ENCODE measurements around the gene IGSF9B.

Gene IGSF9B

DNA sequence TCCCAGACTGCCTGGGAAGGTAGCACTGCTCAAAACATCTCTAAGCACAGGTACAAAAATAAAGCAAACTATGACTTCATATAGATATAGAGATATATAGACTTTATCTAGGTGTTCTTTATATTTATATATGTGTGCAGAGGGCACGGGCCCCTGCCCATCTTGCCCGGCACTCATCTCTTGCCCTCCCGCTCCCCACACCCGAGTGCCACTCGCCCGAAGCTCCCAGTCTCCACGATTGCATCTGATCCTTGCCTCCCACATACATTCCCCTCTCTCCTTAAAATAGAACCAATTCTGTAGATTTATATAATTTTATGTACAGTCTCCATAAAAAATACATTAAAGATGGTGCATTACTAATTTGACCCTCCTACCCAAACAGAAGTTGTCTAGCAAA is 55.5 kb downstream of the IGSF9B start:
- DNase-seq (ENCODE audit: low read depth): no peak

DNA sequence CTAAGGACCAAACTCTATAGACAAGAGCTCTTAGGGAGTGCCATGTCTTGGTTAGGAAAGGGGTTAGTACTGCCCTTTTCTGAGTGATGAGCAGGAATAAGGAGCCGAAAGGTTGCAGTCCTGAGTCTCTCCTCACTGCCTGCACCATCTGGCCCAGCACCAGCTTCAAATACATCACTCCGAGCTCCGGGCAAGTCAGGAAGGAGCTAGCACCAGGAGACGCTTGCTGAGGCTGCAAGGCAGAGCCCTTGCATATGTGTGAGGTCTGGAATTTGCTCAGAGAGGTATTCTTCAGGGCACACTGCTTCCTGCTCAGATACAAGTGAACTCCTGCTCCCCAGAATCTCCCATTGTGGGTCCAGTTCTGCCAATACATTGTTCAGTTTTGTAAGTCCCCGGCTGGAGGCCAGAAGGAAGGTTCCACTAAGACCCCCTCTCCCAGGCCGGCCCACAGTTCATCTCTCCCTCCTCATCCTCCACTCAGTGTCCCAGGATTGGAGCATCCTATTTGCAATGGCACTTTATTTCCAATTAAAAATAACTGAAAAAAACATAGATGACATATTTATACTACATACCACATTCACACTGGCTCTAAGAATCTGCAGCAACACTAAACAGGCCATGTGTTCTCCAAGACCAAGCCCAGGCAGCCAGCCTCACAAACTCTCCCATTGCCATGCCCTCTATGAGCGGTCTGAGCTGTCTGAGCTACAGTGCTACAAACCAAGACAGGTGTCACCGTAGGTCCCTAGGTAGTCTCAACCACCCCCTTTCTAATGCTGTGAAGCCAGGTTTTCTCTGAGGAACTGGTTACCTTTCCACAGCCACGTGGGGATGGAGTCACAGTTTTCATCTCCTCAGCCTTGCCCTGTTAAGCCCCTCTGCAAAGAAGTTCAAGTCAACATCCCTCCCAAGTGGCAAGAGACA is 56.3 kb downstream of the IGSF9B start:
- DNase-seq (ENCODE audit: low read depth): no peak

DNA sequence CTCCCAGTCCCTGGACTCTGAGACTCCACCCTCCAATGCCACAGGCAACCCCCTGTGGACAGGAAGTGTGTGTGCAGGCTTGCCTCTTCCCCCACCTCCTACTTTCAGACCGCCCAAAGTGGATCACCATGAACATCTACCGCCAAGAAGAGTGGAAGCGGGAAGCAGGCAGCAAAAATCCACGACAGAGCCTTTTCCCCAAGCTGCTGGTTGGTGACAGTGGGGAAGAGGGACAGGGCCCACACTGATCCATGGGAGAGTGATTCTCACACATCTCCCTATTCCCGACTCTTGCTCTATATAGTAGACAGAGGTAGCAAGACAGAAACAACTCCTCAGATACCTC is 58.0 kb downstream of the IGSF9B start:
- DNase-seq (ENCODE audit: low read depth): no peak

DNA sequence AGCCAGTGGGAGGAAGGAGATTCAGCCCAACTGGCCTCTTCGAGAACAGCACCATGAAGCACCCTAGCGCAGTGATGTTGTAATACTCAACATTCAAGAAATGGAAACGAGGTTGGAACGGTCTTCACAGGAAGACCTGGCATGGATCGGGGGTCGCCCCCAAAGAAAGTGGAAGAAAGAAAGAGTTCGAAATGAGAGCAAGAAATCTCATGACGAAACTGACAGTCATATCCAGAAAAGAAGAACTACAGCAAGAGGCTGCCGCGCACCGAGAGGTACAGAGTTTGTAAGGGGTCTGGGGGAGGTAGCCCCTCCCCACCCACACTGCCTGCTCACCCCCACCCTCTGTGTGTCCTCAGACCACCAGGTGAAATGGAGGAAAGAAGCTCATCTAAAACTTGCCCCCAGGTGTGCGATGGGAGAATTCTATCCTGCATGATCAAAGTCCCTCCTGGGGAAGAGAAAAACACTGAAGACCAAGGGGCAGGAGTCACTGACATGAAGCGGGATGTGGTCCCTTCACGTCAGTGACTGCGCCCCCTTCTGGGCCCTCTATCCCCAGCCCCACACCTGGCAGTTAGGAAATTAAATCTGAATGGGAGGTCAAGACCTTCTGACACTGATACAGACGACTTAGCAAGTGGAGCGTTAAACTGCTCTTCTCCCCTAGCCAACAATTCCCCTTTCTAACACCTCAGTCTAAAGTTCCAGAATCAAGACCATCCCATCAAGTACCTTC is 58.6 kb downstream of the IGSF9B start:
- DNase-seq (ENCODE audit: low read depth): no peak

DNA sequence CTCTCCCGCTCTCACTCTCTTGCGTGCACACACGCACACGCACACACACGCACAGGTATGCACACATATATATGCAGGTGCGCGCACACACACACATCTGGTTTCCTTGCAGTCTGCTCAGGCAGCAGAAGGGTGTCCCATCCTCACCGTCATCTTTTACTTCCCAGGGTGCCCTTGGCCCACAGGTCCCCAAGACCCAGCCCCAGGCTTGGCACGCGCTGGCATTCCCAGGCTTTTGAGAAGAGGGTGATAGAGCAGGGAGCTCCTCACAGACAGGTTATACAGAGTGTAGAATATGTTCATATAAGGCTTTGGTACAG is 59.5 kb downstream of the IGSF9B start:
- DNase-seq (ENCODE audit: low read depth): no peak

DNA sequence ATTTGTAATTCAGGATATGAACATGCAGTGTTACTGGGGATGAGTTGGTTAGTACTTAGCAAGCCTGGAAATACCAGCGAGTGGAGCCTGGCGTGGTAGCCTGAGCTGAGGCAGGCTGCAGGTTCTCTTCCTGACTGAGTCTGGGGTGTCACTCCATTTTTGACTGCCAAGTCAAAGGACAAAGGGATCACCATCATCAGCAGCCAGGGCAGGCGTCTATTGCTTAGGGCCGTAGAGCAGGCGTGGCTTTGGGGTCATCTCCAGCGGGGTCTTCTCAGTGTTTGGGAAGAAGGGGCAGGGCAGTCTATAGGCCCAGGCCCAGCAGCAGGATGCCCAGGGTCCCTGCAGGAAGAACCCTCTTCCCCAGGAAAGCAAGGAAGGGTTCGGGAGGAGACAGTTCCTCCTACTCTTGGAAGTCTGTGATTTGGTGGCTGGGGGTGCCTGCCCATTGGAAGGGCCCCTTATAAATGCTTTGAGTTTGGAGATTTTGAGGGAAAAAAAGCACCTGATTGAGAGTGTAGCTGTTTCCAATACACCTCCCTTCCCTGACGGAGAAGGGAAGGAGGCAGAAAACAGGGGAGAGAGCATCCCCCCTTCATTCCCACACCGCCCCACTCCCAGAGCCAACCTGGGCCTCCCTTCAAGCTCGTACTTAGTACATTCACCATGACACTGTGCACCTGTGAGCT is 60.0 kb downstream of the IGSF9B start:
- no peak for DNase-seq (ENCODE audit: low read depth)

DNA sequence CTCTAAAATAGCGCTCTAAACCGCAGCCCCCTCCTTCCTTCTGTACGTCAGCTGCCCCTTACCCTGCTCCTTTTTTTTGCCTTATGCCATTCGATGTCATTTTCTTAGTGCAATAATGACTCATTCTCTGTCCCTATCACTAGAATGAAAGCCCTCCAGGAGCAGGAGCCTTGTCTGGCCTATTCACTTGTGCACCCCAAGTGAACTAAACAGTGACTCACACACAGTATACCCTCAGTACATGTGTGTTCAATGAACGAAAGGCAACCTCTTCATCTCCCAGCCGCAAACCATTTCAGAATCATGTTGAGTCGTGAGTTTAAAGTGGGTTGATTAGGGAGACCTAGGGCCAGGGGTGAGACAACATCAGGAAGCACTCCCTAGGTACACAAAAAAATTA is 60.7 kb downstream of the IGSF9B start:
- no peak for DNase-seq (ENCODE audit: low read depth)

DNA sequence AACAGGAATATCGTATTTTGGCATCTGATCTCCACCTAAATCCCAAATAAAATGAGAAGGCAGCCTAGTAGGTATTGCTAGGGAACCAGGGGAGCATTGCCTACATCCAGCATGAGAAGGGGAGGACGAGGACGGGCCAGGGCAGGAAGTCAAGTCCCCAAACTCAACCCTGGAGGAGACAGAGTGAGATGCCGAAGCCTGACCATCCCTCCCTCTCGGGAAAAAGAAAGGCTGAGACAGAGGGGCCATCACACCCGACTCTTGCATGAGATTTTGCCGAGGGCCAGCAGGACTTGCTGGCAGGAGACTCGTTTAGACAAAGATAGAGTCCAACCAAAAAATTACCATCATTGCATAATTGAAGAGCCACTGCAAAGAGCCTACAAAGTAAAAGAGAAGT is 61.2 kb downstream of the IGSF9B start:
- no peak for DNase-seq (ENCODE audit: low read depth)

DNA sequence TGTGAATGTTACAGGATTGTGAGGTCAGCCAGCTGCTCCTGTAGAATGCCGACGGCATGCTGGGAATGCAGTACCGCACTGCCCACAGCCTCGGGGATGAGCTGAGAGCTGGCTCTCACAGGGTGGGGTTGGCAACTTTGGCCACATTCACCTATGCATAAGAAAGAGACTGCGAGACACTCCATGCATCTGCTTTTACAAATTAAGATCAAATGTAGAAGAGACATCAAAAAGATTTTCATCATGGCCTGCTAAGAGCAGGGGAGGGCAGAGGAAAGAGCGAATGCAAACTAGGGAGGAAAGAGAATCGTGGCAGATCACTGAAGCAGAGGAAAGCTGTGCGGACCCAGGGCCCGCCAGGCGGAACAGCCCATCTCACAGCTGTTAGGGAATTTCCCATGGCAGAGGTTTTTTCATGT is 61.7 kb downstream of the IGSF9B start:
- DNase-seq (ENCODE audit: low read depth): no peak

DNA sequence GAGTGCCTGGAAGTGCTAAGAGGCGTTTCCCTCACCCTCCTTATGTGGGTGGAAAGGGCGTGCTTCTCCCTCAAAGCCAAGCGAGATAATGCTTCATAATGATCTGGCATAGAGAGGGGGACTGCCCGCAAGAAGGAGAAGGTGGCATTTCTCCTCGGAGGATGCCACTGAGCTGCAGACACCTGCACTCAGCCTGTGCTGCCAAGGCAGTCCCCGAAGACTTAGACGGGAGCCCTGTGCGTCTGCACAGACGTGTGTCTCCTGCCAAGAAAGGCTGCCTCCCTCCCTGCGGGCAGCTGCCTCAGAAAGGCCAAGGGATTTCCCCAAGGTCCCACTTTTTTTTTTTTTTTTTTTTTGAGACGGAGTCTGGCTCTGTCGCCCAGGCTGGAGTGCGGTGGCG is 63.4 kb downstream of the IGSF9B start:
- no peak for DNase-seq (ENCODE audit: low read depth)

DNA sequence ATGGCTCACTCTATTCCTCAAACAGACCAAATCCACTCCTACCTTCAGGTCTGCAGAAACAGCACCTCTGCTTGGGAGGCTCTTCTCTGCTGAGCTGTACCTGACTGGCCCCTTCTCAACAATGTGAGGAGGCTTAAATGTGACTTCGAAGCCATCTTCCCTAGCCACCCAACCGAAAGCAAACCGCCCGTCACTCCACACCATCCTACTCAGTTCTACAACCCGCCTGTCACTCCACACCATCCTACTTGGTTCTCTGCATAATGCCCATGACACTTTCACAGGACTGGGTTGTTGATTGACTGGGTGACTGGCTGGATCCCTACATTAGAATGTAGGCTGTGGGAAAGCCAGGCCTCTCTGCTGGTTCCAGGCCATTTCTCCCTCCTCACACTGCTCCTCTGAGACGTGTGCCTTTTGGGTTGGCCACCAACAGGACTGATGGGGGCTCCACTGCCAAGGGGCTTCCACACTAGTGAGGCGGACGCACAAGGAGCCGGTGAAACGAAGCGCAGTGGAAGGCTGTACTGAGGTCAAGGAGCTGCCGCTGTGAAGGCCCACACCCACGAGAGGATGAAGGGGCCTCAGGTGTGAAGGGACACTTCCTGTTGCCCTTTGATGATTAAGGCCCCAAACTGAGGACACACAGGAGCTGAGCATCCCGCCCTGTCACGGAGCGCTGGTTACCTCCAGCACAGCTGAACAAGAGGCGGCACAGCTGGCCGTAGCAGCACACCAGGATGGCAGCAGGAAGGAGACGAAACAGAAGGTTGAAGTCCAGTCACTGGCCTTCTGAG is 64.0 kb downstream of the IGSF9B start:
- no peak for DNase-seq (ENCODE audit: low read depth)

DNA sequence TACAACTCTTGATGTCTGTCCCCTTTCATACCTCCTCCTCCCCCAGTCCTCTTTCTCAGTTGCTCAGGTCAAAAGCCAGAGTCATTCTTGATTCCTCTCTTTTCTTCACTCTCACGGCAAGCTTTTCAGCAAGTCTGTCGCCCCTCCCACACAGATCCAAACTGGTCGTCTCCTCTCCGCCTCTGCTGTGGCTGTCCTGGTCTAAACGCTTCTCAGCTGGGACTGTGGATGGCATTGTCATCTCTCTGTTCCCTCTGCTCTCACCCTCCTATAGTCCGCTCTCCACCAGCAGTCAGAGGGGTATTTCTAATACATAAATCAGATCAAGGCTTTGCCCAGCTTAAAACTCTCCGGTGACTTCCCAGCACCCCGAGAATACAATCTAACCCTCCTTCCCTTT is 64.6 kb downstream of the IGSF9B start:
- no peak for DNase-seq (ENCODE audit: low read depth)

DNA sequence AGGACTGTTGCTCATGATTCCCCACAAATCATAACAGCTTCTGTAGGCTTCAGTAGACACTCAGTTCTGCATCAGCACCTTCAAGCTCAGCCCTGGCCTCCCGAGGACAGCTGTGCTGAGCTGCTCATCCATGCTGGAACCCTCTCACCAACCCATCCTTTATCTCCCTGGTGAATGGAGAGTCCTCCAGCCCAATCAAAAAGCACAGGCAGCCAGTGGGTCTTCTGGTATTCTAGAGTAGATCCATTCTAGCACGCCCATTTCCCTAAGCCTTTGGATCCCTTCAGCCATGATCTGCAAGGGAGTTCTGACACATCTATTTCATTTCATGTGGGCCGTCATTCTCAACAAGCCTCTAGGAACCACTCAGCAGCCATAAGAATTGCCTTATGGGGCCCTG is 66.9 kb downstream of the IGSF9B start:
- no peak for DNase-seq (ENCODE audit: low read depth)

DNA sequence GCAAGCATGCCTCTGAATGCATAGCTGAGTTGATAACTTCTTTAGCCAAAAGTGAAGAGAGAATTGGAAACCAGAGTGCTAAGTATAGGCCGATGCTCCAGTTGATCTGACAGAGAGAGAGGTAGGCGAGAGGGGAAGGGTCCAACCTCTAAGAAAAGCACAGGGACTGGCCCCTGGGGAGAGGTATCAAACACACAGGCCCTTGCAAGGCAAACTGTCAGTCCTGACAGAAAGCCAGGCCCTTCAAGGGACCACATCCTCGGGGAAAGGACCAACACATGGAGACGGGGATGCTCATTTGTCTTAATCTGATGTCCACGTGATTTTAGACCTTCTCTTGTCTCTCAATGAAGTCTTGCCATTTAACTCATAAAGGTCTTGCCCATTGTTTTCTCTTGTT is 67.6 kb downstream of the IGSF9B start:
- DNase-seq (ENCODE audit: low read depth): no peak

DNA sequence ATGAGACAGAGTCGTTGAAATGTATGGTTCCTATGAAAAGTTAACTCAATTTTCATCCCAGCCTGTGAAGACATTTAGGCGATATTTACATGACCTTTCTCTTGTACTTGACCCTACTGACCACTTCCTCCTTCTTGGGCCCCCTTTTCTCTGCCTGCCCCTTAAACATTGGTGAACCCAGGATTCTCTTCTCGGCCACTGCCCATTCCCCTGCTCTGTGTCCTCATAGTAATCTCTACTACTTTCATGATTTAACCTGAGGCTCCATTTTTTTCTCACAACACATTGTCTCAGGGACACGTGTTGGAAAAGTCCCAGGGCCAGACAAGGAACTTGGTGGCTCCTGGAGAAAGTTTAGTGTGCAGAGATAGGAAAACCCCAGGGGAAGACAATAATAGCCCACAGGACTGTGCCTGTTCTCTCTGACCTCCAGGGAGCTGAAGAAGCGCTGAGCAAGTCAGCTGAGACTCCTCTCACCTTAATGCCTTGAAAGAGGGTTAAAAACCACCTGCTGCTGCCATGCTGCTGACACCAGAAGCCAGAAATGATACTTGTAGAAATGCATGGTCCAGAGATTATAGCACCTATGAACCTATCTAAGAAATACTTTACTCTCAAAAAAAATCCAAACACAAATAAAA is 69.0 kb downstream of the IGSF9B start:
- no peak for DNase-seq (ENCODE audit: low read depth)

DNA sequence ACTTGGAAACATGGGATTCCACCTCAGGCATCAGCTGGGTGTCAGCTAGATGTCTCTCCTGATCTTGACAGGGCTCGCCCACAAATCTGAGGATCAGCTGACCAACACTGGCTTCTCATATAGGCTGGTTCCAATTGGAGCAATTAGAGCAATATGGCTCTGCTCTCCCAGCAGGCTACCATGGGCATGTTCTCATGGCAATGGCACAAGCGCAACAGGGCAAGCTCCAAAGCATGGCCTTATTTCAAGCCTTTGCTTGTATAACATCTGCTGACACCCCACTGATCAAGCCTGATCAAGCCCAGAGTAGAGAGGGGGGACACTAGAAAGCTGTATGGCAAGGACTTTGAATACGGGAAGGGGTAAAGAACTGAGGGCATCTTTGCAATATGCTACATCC is 70.7 kb downstream of the IGSF9B start:
- DNase-seq (ENCODE audit: low read depth): no peak

DNA sequence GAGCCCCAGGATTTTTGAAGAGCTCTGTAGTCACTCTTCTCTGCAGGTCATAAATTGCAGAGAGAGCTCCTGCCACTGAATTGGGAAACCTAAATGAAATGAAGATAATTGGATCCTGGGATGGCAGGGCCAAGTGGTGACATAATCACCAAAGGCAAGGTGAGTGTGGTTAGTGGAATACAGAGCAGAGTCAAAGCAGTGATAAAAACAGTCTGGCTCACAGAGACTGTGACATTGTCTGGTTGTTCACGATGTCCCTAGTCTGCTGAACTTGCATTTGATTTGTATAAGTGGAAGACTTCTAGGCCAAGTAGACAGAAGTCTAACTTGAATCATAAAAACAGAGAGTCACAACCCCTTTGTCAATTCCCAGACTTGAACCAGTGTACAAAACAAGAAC is 84.6 kb downstream of the IGSF9B start:
- DNase-seq (ENCODE audit: low read depth): no peak

DNA sequence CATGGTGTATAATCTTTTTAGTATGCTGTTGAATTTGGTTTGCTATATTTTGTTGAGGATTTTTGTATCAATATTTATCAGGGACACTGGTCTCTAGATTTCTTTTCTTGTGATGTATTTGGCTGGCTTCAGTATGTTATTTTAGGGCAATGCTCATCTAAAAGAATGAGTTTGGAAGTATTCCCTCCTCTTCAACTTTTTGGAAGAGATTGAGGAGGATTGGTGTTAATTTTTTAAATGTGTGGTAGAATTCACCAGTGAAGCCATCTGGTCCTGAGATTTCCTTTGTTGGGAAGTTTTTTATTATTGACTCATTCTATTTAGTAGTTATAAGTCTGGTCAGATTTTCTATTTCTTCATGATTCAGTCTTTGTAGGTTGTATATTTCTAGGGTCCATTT is 89.3 kb downstream of the IGSF9B start:
- DNase-seq (ENCODE audit: low read depth): no peak

DNA sequence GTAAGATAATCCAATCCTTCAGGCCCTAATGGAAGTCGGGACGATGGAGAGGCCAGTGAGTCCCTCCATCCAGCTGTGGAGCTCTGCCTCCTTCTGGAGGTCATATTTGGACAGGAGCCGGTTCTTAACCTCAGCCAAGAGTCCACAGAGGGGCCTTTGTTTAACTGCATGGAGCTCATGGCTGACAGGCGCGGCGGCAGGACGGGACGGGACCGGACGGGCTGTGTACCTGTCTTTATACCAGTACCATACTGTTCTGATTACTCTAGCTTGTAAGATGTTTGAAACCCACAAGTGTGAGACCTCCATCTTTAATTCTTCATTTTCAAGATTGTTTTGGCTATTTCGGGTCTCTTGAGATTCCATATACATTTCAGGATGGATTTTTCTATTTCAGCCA is 91.3 kb downstream of the IGSF9B start:
- no peak for DNase-seq (ENCODE audit: low read depth)

DNA sequence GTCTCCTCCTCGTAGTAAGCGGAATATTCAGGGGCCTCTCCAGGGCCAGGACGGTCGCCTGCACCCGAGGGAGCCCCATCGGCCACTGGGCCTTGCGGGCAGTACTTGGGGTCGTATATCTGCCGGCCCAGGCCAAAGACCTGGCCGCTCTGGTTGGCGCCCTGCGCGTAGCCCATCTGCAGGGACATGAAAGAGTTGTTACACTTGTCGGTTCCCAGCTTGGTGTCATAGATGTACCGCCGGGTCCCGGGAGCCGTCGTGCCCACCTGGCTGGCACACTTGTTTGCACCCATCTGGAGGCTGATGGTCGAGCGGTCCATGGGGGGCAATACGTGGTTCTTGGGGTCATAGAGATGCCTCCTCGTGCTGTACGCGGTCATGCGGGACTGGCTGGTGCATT is 92.0 kb downstream of the IGSF9B start:
- no peak for DNase-seq (ENCODE audit: low read depth)

DNA sequence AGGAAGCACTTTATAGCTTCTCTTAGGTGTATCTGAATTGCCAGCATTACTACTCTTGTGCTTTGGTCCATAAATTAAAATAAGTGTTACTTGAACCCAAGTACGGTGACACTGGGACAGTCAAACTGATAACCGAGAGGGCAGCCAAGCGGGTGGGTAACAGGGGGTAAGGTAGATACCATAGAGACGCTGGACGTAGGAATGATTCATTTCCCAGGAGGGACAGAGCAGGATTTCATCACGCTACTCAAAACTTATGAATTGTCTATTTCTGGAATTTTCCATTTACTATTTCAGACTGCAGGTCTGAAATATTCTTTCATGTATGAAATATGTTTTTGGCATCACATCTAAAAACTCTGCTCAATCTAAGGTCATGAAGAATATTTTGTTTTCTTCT is 96.6 kb downstream of the IGSF9B start:
- DNase-seq (ENCODE audit: low read depth): no peak
